ENCODE data around the gene DUSP7.
A peak's percentile ranks its signal among the peaks of the same experiment; 100 is the strongest.

DUSP7 gene

GRCh38 chr3:52057812-52058495 lies 1.6 kb upstream of the DUSP7 start:
- TF ChIP-seq CTCF (conservative IDR thresholded peaks at IDR 0.05; ENCODE audit: low read depth, low read length) = no peak

GRCh38 chr3:52056968-52057811 lies 819 bp upstream of the DUSP7 start:
- Histone ChIP-seq H3K4me1 (ENCODE audit: low read depth, poor library complexity, severe bottlenecking) (peaks cover 7% of the 10 kb centered on the region), H3K36me3 (ENCODE audit: insufficient read depth) (no peaks in the 10 kb centered on the region), H3K9ac (peak overlapping the region; percentile 31; the same call in 1 of the 2 replicates), H3K4me2 (peak overlapping the region; percentile 67), H3K27me3 (ENCODE audit: insufficient read depth, low read depth) (no peaks in the 10 kb centered on the region), H3K4me3 (IDR thresholded peaks at IDR 0.05; ENCODE audit: insufficient read depth, low read depth, low read length) (peak overlapping the region; percentile 58), H4K20me1 (ENCODE audit: insufficient read depth) (no peaks in the 10 kb centered on the region), H3K79me2 (ENCODE audit: insufficient read depth, low read depth) (no peaks in the 10 kb centered on the region), H3K27ac (peak overlapping the region; percentile 43; the same call in 1 of the 2 replicates), H2AFZ (ENCODE audit: low read depth) (peak overlapping the region; percentile 79)
- no peak for TF ChIP-seq CTCF (conservative IDR thresholded peaks at IDR 0.05; ENCODE audit: low read depth, low read length)

More at GRCh38 chr3:52057812-52058495, 1.6 kb upstream of the DUSP7 start:
- Histone ChIP-seq H3K36me3 (ENCODE audit: insufficient read depth) (no peaks in the 10 kb centered on the region), H4K20me1 (ENCODE audit: insufficient read depth) (no peaks in the 10 kb centered on the region), H3K9ac (no peak overlapping the region), H3K4me2 (peak overlapping the region; percentile 34; the same call in 1 of the 2 replicates), H3K79me2 (ENCODE audit: insufficient read depth, low read depth) (no peaks in the 10 kb centered on the region), H3K4me1 (ENCODE audit: low read depth, poor library complexity, severe bottlenecking) (peaks cover 7% of the 10 kb centered on the region), H3K27ac (no peak overlapping the region), H3K27me3 (ENCODE audit: insufficient read depth, low read depth) (no peaks in the 10 kb centered on the region), H3K4me3 (IDR thresholded peaks at IDR 0.05; ENCODE audit: insufficient read depth, low read depth, low read length) (peak overlapping the region; percentile 4), H2AFZ (ENCODE audit: low read depth) (peak overlapping the region; percentile 64; the same call in 1 of the 2 replicates)

GRCh38 chr3:52055537-52056351 lies 627 bp downstream of the DUSP7 start:
- Histone ChIP-seq H3K9ac (peak overlapping the region; percentile 69; the same call in 1 of the 2 replicates), H3K4me1 (ENCODE audit: low read depth, poor library complexity, severe bottlenecking) (peaks cover 7% of the 10 kb centered on the region), H2AFZ (ENCODE audit: low read depth) (peak overlapping the region; percentile 18; the same call in 1 of the 2 replicates), H3K4me2 (peak overlapping the region; percentile 45), H3K36me3 (ENCODE audit: insufficient read depth) (no peaks in the 10 kb centered on the region), H3K79me2 (ENCODE audit: insufficient read depth, low read depth) (no peaks in the 10 kb centered on the region), H4K20me1 (ENCODE audit: insufficient read depth) (no peaks in the 10 kb centered on the region), H3K27me3 (ENCODE audit: insufficient read depth, low read depth) (no peaks in the 10 kb centered on the region), H3K27ac (no peak overlapping the region), H3K4me3 (IDR thresholded peaks at IDR 0.05; ENCODE audit: insufficient read depth, low read depth, low read length) (peak overlapping the region; percentile 83)
- TF ChIP-seq CTCF (conservative IDR thresholded peaks at IDR 0.05; ENCODE audit: low read depth, low read length) = no peak; the same call in 1 of the 2 replicates
